Activated effector memory CD4-positive, alpha-beta T cell treated with anti-CD3 and anti-CD28 coated beads, Interleukin-2, amount 50 U/mL, for 16 hours (primary cell): ENCODE results near the gene IL1RAPL2.
"Not testable (repeated sequence)": the region's sequence is repeated elsewhere in the genome, so short reads cannot be mapped to it uniquely, and the experiment has no call there.

Experiments used
- DNase-seq: peaks from one replicate; pipeline ENCODE4 v3.0.0-alpha.2; 2020

The IL1RAPL2 gene

GRCh38 chrX:104677517-104677916 lies 111.5 kb downstream of the IL1RAPL2 start:
- not testable (repeated sequence) for DNase-seq

- no peak for DNase-seq
These were observed 113.2 kb downstream of the IL1RAPL2 start for GRCh38 chrX:104679175-104679574.

GRCh38 chrX:104681214-104681613 lies 115.2 kb downstream of the IL1RAPL2 start:
- no peak for DNase-seq

GRCh38 chrX:104684077-104684476 lies 118.1 kb downstream of the IL1RAPL2 start:
- DNase-seq: no peak

- DNase-seq: no peak
These were observed 129.6 kb downstream of the IL1RAPL2 start for GRCh38 chrX:104695593-104695992.

- DNase-seq: no peak
These were observed 130.7 kb downstream of the IL1RAPL2 start for GRCh38 chrX:104696667-104697066.

GRCh38 chrX:104697294-104697693 lies 131.3 kb downstream of the IL1RAPL2 start:
- no peak for DNase-seq

- no peak for DNase-seq
These were observed 141.0 kb downstream of the IL1RAPL2 start for GRCh38 chrX:104707042-104707441.

- no peak for DNase-seq
These were observed 141.6 kb downstream of the IL1RAPL2 start for GRCh38 chrX:104707572-104707971.

- no peak for DNase-seq
These were observed 146.5 kb downstream of the IL1RAPL2 start for GRCh38 chrX:104712515-104712914.

GRCh38 chrX:104721854-104722253 lies 155.9 kb downstream of the IL1RAPL2 start:
- DNase-seq: no peak

- DNase-seq: no peak
These were observed 162.5 kb downstream of the IL1RAPL2 start for GRCh38 chrX:104728456-104728855.

GRCh38 chrX:104742355-104742754 lies 176.4 kb downstream of the IL1RAPL2 start:
- DNase-seq: no peak

- no peak for DNase-seq
These were observed 179.2 kb downstream of the IL1RAPL2 start for GRCh38 chrX:104745152-104745551.

- no peak for DNase-seq
These were observed 184.1 kb downstream of the IL1RAPL2 start for GRCh38 chrX:104749951-104750610.

- DNase-seq: no peak
These were observed 196.6 kb downstream of the IL1RAPL2 start for GRCh38 chrX:104762641-104763040.

GRCh38 chrX:104789784-104790183 lies 223.8 kb downstream of the IL1RAPL2 start:
- DNase-seq: no peak

GRCh38 chrX:104795804-104796203 lies 229.8 kb downstream of the IL1RAPL2 start:
- DNase-seq: no peak

- DNase-seq: no peak
These were observed 237.2 kb downstream of the IL1RAPL2 start for GRCh38 chrX:104803219-104803618.

GRCh38 chrX:104806346-104806745 lies 240.3 kb downstream of the IL1RAPL2 start:
- no peak for DNase-seq

- DNase-seq: no peak
These were observed 267.4 kb downstream of the IL1RAPL2 start for GRCh38 chrX:104833401-104833800.

GRCh38 chrX:104842646-104843045 lies 276.6 kb downstream of the IL1RAPL2 start:
- no peak for DNase-seq

- no peak for DNase-seq
These were observed 286.2 kb downstream of the IL1RAPL2 start for GRCh38 chrX:104852241-104852640.

- DNase-seq: no peak
These were observed 288.2 kb downstream of the IL1RAPL2 start for GRCh38 chrX:104854188-104854587.

GRCh38 chrX:104854790-104855340 lies 288.9 kb downstream of the IL1RAPL2 start:
- no peak for DNase-seq
